Fibroblast of the aortic adventitia (primary cell): ENCODE results near the gene GLDC. TPM values are rescaled to one million over a fixed set of nuclear protein-coding genes. Genes with fewer than 3 reads are reported as not detected.
A peak's percentile ranks its signal among the peaks of the same experiment; 100 is the strongest.

ENCODE experiments used
- DNase-seq: peaks from one replicate; pipeline ENCODE4 v3.0.0-alpha.2; 2010; ENCODE audit warnings: low read depth
- H3K4me3 ChIP-seq: 2 replicates; pipeline ENCODE4 v1.5.1; 2011; ENCODE audit warnings: low read depth, mild to moderate bottlenecking, control low read depth, low read length, moderate library complexity
- CTCF ChIP-seq: IDR thresholded peaks from 2 replicates; pipeline ENCODE4 v1.5.1; 2011; ENCODE audit warnings: mild to moderate bottlenecking, low read length, control low read depth, inconsistent platforms; ENCODE audit not compliant: insufficient read depth
- total RNA-seq: library from RNA; depleted of rRNA; stranded (reverse); fragments of >200 nt; gene quantifications from 2 replicates; pipeline ENCODE4 v1.2.3, GENCODE V29; 2012; ENCODE audit warnings: low replicate concordance

GLDC gene
- total RNA-seq, 1 donor, result 1.8 TPM

GRCh38 chr9:6681957-6682501 is 36.5 kb upstream of the GLDC start:
- DNase-seq, result no peak
- no peak for TF ChIP-seq CTCF
- H3K4me3 ChIP-seq, result peak overlapping the region; percentile 86

DNA sequence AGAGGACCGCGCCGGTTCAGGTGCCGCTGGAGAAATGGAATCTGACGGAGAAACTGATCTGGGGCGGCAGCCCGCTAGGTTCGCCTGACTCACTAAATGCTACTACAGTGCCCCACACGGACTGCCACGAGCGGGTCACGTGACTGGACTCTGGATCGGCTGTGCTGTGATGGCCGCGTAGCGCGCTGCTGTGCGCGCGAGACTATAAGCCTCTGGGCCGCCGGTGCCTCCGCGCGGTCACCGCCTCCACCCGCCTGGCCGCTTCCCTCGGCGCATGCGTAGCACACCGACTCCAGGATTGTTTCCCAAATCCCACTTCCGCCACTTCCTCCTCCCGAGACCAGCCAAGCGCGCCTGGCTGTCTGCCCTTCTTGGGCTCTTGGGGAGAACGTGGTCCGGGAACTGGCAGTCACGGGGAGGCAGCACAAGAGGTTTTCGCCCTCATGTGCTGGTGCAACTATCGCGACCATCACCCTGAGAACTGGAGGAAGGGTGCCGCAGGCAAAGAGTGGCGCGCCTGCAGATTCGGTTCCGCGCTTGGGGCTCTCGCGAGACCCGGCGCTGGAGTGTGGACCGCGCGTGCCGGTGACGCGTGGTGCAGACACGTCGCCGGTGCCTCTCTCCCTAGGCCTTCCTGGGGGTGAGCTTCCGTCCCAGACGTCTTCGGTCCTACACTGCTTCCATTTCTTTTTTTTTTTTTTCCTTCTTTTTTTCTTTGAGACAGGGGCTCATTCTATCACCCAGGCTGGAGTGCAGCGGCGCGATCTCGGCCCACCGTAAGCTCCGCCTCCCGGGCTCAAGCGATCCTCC is 35.8 kb upstream of the GLDC start:
- H3K4me3 ChIP-seq, result peak overlapping the region; percentile 86
- DNase-seq, result peak; percentile 97
- no peak for TF ChIP-seq CTCF

- peak overlapping the region; percentile 86 for H3K4me3 ChIP-seq
- no peak for TF ChIP-seq CTCF
- peak; percentile 36 for DNase-seq
These were observed 35.2 kb upstream of the GLDC start for GRCh38 chr9:6680797-6681146.

GRCh38 chr9:6677803-6678202 is 32.3 kb upstream of the GLDC start:
- TF ChIP-seq CTCF, result no peak

DNA sequence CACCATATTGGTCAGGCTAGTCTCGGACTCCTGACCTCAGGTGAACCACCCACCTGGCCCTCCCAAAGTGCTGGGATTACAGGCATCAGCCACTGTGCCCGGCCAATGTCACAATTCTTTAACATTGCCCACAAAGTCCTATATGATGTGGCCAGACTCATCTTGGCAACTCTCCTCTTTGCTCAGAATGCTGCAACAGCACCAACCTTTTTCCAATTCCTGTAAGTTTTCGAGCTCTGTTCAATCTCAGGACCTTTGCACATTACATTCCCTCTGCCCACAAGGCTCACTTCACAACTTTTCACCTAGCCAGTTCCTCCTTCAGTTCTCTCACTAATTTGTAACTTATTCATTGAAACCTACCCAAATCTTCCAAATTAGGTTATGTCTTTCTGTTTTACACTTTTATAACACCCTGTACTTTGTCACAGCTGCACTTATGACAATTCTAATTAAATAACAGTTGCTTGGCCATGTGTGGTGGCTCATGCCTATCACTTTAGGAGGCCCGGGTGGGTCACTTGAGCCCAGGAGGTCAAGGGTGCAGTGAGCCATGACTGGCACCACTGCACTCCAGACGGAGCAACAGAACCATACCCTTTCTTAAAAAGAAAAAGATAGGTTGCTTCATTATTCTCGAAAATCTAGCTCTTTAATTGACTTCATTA is 30.9 kb upstream of the GLDC start:
- H3K4me3 ChIP-seq, result no peak overlapping the region
- no peak for TF ChIP-seq CTCF
- DNase-seq, result no peak

More at GRCh38 chr9:6677803-6678202, 32.3 kb upstream of the GLDC start:
- H3K4me3 ChIP-seq, result no peak overlapping the region
- DNase-seq, result no peak

GRCh38 chr9:6675268-6675667 is 29.7 kb upstream of the GLDC start:
- no peak for TF ChIP-seq CTCF
- no peak for DNase-seq
- H3K4me3 ChIP-seq, result no peak overlapping the region
